HEK293T (cell line): Measurements from ENCODE around the gene CIDEB.

Source experiments
- BHLHE40 ChIP-seq: fragments of 450-650 bp; IDR thresholded peaks from 2 replicates; pipeline ENCODE4 v1.6.1; 2016; ENCODE audit warnings: mild to moderate bottlenecking, moderate library complexity, borderline replicate concordance
- CTBP1 ChIP-seq: fragments of 450-650 bp; IDR thresholded peaks from 2 replicates; pipeline ENCODE4 v1.6.1; 2016; ENCODE audit warnings: borderline replicate concordance
- ELF4 ChIP-seq: fragments of 450-650 bp; IDR thresholded peaks from 2 replicates; pipeline ENCODE4 v1.6.1; 2017; ENCODE audit warnings: antibody characterized with exemption
- FOXA1 ChIP-seq: fragments of 450-650 bp; IDR thresholded peaks from 2 replicates; pipeline ENCODE4 v1.6.1; 2016; ENCODE audit warnings: mild to moderate bottlenecking
- FOXK2 ChIP-seq: fragments of 450-650 bp; IDR thresholded peaks from 2 replicates; pipeline ENCODE4 v1.6.1; 2016; ENCODE audit warnings: mild to moderate bottlenecking
- FOXM1 ChIP-seq: fragments of 450-650 bp; IDR thresholded peaks from 2 replicates; pipeline ENCODE4 v1.6.1; 2017; ENCODE audit warnings: mild to moderate bottlenecking, borderline replicate concordance
- HDGF ChIP-seq: fragments of 450-650 bp; IDR thresholded peaks from 2 replicates; pipeline ENCODE4 v1.6.1; 2017; ENCODE audit warnings: antibody characterized with exemption, borderline replicate concordance
- NFRKB ChIP-seq: fragments of 450-650 bp; IDR thresholded peaks from 2 replicates; pipeline ENCODE4 v1.6.1; 2016; ENCODE audit warnings: mild to moderate bottlenecking, moderate library complexity
- SP1 ChIP-seq: fragments of 450-650 bp; IDR thresholded peaks from 2 replicates; pipeline ENCODE4 v1.6.1; 2017
- SUZ12 ChIP-seq: fragments of 450-650 bp; IDR thresholded peaks from 2 replicates; pipeline ENCODE4 v1.6.1; 2016; ENCODE audit warnings: mild to moderate bottlenecking
- TARDBP ChIP-seq: fragments of 450-650 bp; IDR thresholded peaks from 2 replicates; pipeline ENCODE4 v1.6.1; 2016
- TF ChIP-seq, protein P1 (sequence below): fragments of 450-650 bp; IDR thresholded peaks from 2 replicates; pipeline ENCODE4 v1.6.1; 2016

DNA sequence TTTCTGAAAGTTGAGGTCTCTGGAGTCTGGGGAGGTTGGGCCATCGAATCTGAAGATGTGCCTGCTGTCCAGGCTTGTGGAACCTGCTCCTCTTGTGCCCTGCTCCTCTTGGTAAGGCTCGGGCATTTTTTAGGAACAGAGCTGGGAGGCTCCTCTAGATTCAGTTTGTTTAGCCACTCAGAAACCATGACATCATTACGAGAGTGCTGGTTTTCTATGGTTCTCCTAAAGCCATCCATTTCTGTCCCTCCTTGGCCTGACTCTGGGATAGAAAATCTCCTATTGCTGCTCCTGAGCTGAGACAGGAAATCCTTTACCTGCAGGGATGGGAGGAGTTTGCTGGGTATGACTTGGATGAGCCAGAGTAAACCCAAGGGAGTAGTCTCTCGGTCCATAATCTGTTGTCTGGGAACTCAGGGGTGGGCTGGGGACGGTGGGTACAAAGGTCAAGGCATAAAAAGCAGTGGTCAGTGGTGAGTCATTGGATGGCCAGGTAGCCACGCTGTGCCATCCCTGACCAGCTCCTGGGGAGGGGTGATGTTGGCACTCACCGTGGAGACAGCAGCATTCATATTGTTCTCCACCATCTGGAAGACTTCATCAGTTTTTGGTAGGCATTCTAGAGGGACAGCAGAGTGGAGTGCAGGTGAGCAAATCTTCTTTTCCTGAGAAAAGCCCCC lies 29.5 kb upstream of the CIDEB start:
- no peak for TF ChIP-seq FOXA1
- no peak for TF ChIP-seq ELF4
- no peak for TF ChIP-seq CTBP1
- TF ChIP-seq SP1 = no peak
- TF ChIP-seq HDGF = no peak
- no peak for TF ChIP-seq BHLHE40
- no peak for TF ChIP-seq SUZ12
- no peak for TF ChIP-seq FOXK2
- TF ChIP-seq, protein P1, sequence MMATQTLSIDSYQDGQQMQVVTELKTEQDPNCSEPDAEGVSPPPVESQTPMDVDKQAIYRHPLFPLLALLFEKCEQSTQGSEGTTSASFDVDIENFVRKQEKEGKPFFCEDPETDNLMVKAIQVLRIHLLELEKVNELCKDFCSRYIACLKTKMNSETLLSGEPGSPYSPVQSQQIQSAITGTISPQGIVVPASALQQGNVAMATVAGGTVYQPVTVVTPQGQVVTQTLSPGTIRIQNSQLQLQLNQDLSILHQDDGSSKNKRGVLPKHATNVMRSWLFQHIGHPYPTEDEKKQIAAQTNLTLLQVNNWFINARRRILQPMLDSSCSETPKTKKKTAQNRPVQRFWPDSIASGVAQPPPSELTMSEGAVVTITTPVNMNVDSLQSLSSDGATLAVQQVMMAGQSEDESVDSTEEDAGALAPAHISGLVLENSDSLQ = no peak
- TF ChIP-seq NFRKB = no peak
- no peak for TF ChIP-seq FOXM1
- TF ChIP-seq TARDBP = no peak
